ENCODE data around the gene DAPK1.

- TF ChIP-seq CTCF (IDR thresholded peaks at IDR 0.05; ENCODE audit: extremely low read depth in 1 of 2, insufficient read depth in 1 of 2, low read depth in 1 of 2, low read length in 2 of 2) (no peak), EZH2 (IDR thresholded peaks at IDR 0.05; ENCODE audit: borderline replicate concordance, low read depth, low read length, severe bottlenecking) (no peak)
Measured at GRCh38 chr9:87516926-87517290, 19.2 kb downstream of the DAPK1 start.
